ENCODE data around the gene CDR2. TPM values are rescaled to one million over a fixed set of nuclear protein-coding genes. Genes with fewer than 3 reads are reported as not detected.

CDR2 gene
- total and polyA plus RNA-seq, 7 donors: 2.2 to 11.9 (median 4.5) TPM

Other genes starting within 250 kb of the CDR2 start
- gene SDR42E2, start 212.1 kb downstream of the CDR2 start, total RNA-seq: under 1 TPM in 1 of 4 donors, not detected in 3; 0.08 TPM
- under 1 TPM in 1 of 3 donors, not detected in 2; 0.01 TPM for gene SDR42E2, start 212.1 kb downstream of the CDR2 start, polyA plus RNA-seq
- gene EEF2K, start 168.3 kb downstream of the CDR2 start, total RNA-seq: 10 to 100 TPM; 29.4 to 47.0 (median 34.3) TPM
- 10 to 100 TPM; 13.0 to 14.5 (median 13.2) TPM for gene EEF2K, start 168.3 kb downstream of the CDR2 start, polyA plus RNA-seq
- gene POLR3E, start 77.2 kb downstream of the CDR2 start, total RNA-seq: 100 to 1,000 TPM in 1 of 4 donors, 10 to 100 TPM in 3; 63.8 to 119 (median 92.5) TPM
- 10 to 100 TPM; 45.6 to 96.1 (median 71.2) TPM for gene POLR3E, start 77.2 kb downstream of the CDR2 start, polyA plus RNA-seq
- 100 to 1,000 TPM in 1 of 4 donors, 10 to 100 TPM in 3; 59.7 to 107 (median 84.0) TPM for gene NPIPB5, start 136.3 kb upstream of the CDR2 start, total RNA-seq
- 10 to 100 TPM; 29.2 to 51.5 (median 31.0) TPM for gene NPIPB5, start 136.3 kb upstream of the CDR2 start, polyA plus RNA-seq